Coronary artery (tissue), 2 donors: ENCODE data around the gene LONP1.
"Not testable (repeated sequence)": the region's sequence is repeated elsewhere in the genome, so short reads cannot be mapped to it uniquely, and the experiment has no call there.

Source experiments
- DNase-seq: peaks from one replicate; pipeline ENCODE4 v3.0.0-alpha.2; 2017; ENCODE audit warnings: low spot score
- H3K27ac ChIP-seq, 2 donors: fragments of 200-600 bp; sonication (generic); one replicate each; pipeline ENCODE4 v1.5.1; 2016 to 2019
- H3K4me3 ChIP-seq: fragments of 200-600 bp; sonication (generic); 2 replicates; pipeline ENCODE4 v1.5.1; 2016; ENCODE audit warnings: mild to moderate bottlenecking, moderate library complexity
- CTCF ChIP-seq: fragments of 200-600 bp; sonication (generic); IDR thresholded peaks from one replicate; pipeline ENCODE4 v1.5.1; 2019; ENCODE audit warnings: antibody characterized with exemption

Gene LONP1

DNA sequence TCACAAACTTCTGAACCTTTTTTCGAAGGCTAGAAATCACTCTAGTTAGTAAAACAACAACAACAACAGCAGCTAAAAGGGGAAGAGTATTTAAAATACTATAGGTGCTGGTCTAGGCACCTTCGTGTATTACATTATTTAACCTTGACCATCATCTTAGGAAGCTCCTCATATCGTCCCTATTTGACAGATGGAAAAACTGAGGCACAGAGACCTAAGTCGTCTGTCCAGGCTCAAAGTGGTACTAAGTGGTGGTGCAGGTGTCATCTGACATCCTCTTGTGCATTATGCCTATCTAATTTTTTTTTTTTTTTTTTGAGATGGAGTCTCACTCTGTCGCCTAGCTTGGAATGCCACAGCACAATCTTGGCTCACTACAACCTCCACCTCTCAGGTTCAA, 29.6 kb upstream of the LONP1 start:
- Histone ChIP-seq H3K4me3 (no peak overlapping the region), H3K27ac (no peak overlapping the region)
- TF ChIP-seq CTCF: no peak
- DNase-seq: no peak

GRCh38 chr19:5748920-5749319, 29.0 kb upstream of the LONP1 start:
- not testable (repeated sequence) for H3K4me3 ChIP-seq, DNase-seq

DNA sequence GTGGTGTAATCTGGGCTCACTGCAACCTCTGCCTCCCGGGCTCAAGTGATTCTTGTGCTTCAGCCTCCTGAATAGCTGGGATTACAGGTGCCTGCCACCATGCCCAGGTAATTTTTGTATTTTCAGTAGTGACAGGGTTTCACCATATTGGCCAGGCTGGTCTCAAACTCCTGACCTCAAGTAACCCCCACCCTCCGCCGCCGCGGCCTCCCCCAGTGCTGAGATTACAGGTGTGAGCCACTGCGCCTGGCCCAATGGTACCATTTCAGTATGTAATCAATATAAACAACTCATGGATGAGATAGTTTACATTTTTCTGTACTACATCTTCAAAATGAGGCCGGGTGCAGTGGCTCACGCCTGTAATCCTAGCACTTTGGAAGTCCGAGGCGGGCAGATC, 25.1 kb upstream of the LONP1 start:
- not testable (repeated sequence) for DNase-seq, H3K4me3 ChIP-seq, H3K27ac ChIP-seq

More at GRCh38 chr19:5748920-5749319, 29.0 kb upstream of the LONP1 start:
- not testable (repeated sequence) for H3K27ac ChIP-seq

DNA sequence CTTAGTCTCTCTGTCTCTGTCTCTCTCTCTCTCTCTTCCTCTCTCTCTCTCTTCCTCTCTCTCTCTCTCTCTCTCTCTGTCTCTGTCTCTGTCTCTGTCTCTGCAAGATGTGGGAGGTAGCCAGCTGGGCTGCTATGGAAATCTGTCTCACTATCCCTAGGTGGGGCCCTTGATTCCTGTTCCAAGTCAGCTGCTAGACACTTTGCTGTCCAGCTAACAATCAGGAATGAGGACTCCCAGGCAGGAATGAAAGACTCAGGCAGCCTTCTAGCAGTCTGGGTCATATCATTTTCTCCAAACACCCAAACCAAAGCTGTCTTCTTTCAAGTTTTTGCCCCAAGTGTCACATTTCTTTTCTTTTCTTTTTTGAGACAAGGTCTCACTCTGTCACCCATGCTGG, 23.7 kb upstream of the LONP1 start:
- no peak for TF ChIP-seq CTCF
- Histone ChIP-seq H3K27ac (no peak overlapping the region), H3K4me3 (no peak overlapping the region)
- DNase-seq: no peak

- Histone ChIP-seq H3K27ac (no peak overlapping the region), H3K4me3 (no peak overlapping the region)
- no peak for DNase-seq
- no peak for TF ChIP-seq CTCF
These were observed 22.1 kb upstream of the LONP1 start for GRCh38 chr19:5742051-5742450.

DNA sequence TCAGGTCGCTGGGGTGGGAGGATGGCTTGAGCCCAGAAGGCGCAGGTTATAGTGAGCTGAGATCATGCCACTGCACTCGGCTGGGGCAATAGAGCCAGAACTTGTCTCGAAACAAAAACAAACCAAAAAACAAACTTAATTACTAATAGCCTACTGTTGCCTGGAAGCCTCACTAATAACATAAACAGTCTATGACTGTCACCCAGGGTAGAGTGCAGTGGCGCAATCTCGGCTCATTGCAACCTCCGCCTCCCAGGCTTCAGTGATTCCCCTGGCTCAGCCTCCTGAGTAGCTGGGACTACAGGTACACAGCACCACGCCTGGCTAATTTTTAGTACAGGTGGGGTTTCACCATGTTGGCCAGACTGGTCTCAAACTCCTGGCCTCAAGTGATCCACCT, 18.5 kb upstream of the LONP1 start:
- Histone ChIP-seq H3K27ac (no peak overlapping the region), H3K4me3 (no peak overlapping the region)
- no peak for TF ChIP-seq CTCF
- no peak for DNase-seq

DNA sequence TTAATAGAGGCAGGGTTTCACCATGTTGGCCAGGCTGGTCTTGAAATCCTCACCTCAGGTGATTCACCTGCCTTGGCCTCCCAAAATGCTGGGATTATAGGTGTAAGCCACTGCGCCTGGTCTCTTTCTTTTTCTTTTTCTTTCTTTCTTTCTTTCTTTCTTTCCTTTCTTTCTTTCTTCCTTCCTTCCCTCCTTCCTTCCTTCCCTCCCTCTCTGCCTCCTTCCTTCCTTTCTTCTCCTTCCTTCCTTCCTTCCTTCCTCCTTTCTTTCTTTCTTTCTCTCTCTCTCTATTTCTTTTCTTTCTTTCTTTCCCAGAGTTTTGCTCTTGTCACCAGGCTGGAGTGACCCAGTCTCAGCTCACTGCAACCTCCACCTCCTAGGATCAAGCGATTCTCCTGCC, 13.2 kb upstream of the LONP1 start:
- DNase-seq, H3K4me3 ChIP-seq, H3K27ac ChIP-seq: not testable (repeated sequence)

DNA sequence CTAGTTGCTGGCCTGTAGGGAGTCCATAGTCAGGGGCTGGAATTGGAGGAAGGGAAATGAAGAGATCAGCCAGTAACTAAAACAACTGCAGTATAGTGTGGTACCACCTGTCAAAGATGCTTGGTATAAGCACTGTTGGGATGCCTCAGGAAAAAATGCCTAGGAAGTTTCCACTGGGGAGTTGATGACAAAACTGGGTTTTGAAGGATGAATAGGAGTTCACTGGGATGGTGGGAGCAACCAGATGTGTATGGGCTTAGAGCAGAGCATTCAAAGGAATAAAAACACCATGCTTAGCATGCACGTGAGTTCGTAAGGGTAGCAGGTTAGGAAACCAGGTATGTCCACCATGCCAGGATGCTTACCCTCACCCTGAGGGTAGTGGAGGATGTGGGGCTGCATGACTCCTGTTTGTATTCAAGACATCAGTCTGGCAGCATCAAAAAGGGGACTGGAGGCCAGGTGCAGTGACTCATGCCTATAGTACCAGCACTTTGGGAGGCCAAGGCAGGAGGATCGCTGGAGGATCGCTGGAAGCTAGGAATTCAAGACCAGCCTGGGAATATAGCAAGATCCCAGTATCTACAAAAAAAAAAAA, 7.6 kb upstream of the LONP1 start:
- Histone ChIP-seq H3K4me3 (no peak overlapping the region), H3K27ac (no peak overlapping the region)
- no peak for DNase-seq
- TF ChIP-seq CTCF: no peak
